Right ventricle myocardium inferior (tissue), 1 donor: Measurements from ENCODE around the gene CIAO2B. TPM values are rescaled to one million over a fixed set of nuclear protein-coding genes. Genes with fewer than 3 reads are reported as not detected.

Source experiments
- total RNA-seq: library from RNA; stranded (reverse); fragmentation: NEBNext Ultra II Directional; extraction: Animal tissue kit (Norgen Biotek cat#: 25700); gene quantifications from one replicate; pipeline ENCODE4 v1.2.1, GENCODE V29; 2021
- donor health status: DM: no; HTN: yes; CAD: no; lungs with severe emphysema.

The CIAO2B gene
- total RNA-seq, 1 donor from 2014 or later = 127 TPM

Other genes starting within 250 kb of the CIAO2B start
- 10.9 TPM for gene CMTM4, start 237.7 kb downstream of the CIAO2B start, total RNA-seq
- 76.6 TPM for gene DYNC1LI2, start 182.8 kb downstream of the CIAO2B start, total RNA-seq
- not detected for gene TERB1, start 132.8 kb downstream of the CIAO2B start, total RNA-seq
- gene NAE1, start 103.4 kb downstream of the CIAO2B start, total RNA-seq = 32.4 TPM
- gene CA7, start 90.0 kb downstream of the CIAO2B start, total RNA-seq = not detected
- gene PDP2, start 53.9 kb downstream of the CIAO2B start, total RNA-seq = 3.1 TPM
- gene CDH16, start 15.5 kb downstream of the CIAO2B start, total RNA-seq = 0.16 TPM
- gene RRAD, start 8.9 kb downstream of the CIAO2B start, total RNA-seq = 84.3 TPM
- gene CES2, start 1.1 kb upstream of the CIAO2B start, total RNA-seq = 126 TPM
- 0.78 TPM for gene CES3, start 26.9 kb upstream of the CIAO2B start, total RNA-seq
- 4.6 TPM for gene CES4A, start 54.2 kb upstream of the CIAO2B start, total RNA-seq
- 22.0 TPM for gene CBFB, start 94.7 kb upstream of the CIAO2B start, total RNA-seq
- 10.8 TPM for gene PHAF1, start 175.5 kb upstream of the CIAO2B start, total RNA-seq
- 9.3 TPM for gene B3GNT9, start 216.6 kb upstream of the CIAO2B start, total RNA-seq
- gene TRADD, start 225.5 kb upstream of the CIAO2B start, total RNA-seq = 8.2 TPM
- gene FBXL8, start 225.6 kb upstream of the CIAO2B start, total RNA-seq = 10.8 TPM
- 49.9 TPM for gene HSF4, start 230.3 kb upstream of the CIAO2B start, total RNA-seq
- gene NOL3, start 236.1 kb upstream of the CIAO2B start, total RNA-seq = 109 TPM
- 9.8 TPM for gene MATCAP1, start 249.6 kb upstream of the CIAO2B start, total RNA-seq